Natural killer cell treated with Interleukin-12 subunit alpha and Interleukin-12 subunit beta and Interleukin-15 and Interleukin-18, amount 100 ng/mL, for 72 hours (primary cell): ENCODE measurements around the gene COASY. TPM values are rescaled to one million over a fixed set of nuclear protein-coding genes. Genes with fewer than 3 reads are reported as not detected.
A peak's percentile ranks its signal among the peaks of the same experiment; 100 is the strongest.
"Not testable (repeated sequence)": the region's sequence is repeated elsewhere in the genome, so short reads cannot be mapped to it uniquely, and the experiment has no call there.

Source experiments
- ATAC-seq, 2 donors: fragments of 150-1000 bp; cut with Tn5 transposase in 1 of 2; sonication (Bioruptor Pico), chemical (Tn5 transposase) in 1 of 2; 2 replicates each; pipeline ENCODE4 v1.10.0; 2021
- DNase-seq: peaks from one replicate; pipeline ENCODE4 v3.0.0; 2022; ENCODE audit warnings: low spot score
- H3K27ac Mint-ChIP-seq, 2 donors: 1 replicate in 1 of 2; 2 replicates in 1 of 2; pipeline ENCODE4 v1.8.0; 2022; ENCODE audit warnings: mixed read lengths in 2 of 2, mild to moderate bottlenecking in 1 of 2, moderate library complexity in 1 of 2
- H3K27me3 Mint-ChIP-seq, 2 donors: 1 replicate in 1 of 2; 2 replicates in 1 of 2; pipeline ENCODE4 v1.8.0; 2022; ENCODE audit warnings: mixed read lengths in 2 of 2
- H3K36me3 Mint-ChIP-seq: one replicate; pipeline ENCODE4 v1.8.0; 2022; ENCODE audit warnings: mixed read lengths
- H3K4me1 Mint-ChIP-seq, 2 donors: 1 replicate in 1 of 2; 2 replicates in 1 of 2; pipeline ENCODE4 v1.8.0; 2022; ENCODE audit warnings: low read depth in 2 of 2, mixed read lengths in 2 of 2, mild to moderate bottlenecking in 1 of 2
- H3K4me3 Mint-ChIP-seq: one replicate; pipeline ENCODE4 v1.8.0; 2022; ENCODE audit warnings: mixed read lengths
- H3K9me3 Mint-ChIP-seq: 2 replicates; pipeline ENCODE4 v1.8.0; 2022; ENCODE audit warnings: mixed read lengths
- total RNA-seq, 2 donors: library from RNA; stranded (reverse); gene quantifications; one replicate each; pipeline ENCODE4 v1.2.3, GENCODE V29; 2022

COASY gene
- total RNA-seq, 2 donors from 2014 or later = 83.4 to 126 TPM

GRCh38 chr17:42609182-42609813, 47.4 kb downstream of the COASY start, which contains the start of the genes RETREG3 and TUBG1:
RETREG3 (minus strand) TSS chr17:42609374; CDS start chr17:42609324, 50 bp downstream.
TUBG1 (plus strand) TSS chr17:42609683; CDS start chr17:42609738, 55 bp downstream.
- ATAC-seq = peak; percentile 94 to 98
- Mint-ChIP-seq H3K4me3 (peak within 1 kb of the TSS; percentile 100), H3K9me3 (no peaks in the 10 kb centered on the region), H3K4me1 (peaks cover 26 to 38% of the 10 kb centered on the region in 2 donors), H3K27ac (peak within 1 kb of the TSS; percentile 94 to 97), H3K27me3 (no peaks in the 10 kb centered on the region), H3K36me3 (peaks cover 5% of the 10 kb centered on the region)
- peak; percentile 99 for DNase-seq

- ATAC-seq = peak; percentile 1 to 24
- H3K36me3 Mint-ChIP-seq, H3K27me3 Mint-ChIP-seq, H3K9me3 Mint-ChIP-seq, DNase-seq: not testable (repeated sequence)
- Mint-ChIP-seq H3K27ac (peak overlapping the region; percentile 94 to 97), H3K4me3 (peak overlapping the region; percentile 100), H3K4me1 (peaks cover 22 to 31% of the 10 kb centered on the region in 2 donors)
Observed at GRCh38 chr17:42609814-42610801, 48.2 kb downstream of the COASY start.

DNA sequence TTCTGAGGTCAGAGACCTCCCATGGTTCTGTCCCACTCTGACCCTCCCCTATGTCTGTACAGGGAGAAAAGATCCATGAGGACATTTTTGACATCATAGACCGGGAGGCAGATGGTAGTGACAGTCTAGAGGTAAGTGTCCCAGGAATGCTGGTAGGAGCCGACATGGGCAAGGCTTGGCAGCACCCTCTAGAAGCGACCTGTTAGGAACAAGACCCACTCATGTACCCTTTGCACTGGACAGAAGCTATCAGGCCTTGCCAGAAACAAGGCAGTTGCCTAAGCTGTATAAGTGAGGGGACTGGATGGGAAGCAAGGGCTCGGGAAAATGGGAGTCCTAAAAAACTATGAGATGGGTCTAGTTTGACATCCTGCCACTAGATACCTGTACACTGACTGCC, 50.1 kb downstream of the COASY start:
- H3K9me3 Mint-ChIP-seq = no peaks in the 10 kb centered on the region
- H3K36me3 Mint-ChIP-seq = peaks cover 5% of the 10 kb centered on the region
- no peak overlapping the region for H3K4me3 Mint-ChIP-seq

DNA sequence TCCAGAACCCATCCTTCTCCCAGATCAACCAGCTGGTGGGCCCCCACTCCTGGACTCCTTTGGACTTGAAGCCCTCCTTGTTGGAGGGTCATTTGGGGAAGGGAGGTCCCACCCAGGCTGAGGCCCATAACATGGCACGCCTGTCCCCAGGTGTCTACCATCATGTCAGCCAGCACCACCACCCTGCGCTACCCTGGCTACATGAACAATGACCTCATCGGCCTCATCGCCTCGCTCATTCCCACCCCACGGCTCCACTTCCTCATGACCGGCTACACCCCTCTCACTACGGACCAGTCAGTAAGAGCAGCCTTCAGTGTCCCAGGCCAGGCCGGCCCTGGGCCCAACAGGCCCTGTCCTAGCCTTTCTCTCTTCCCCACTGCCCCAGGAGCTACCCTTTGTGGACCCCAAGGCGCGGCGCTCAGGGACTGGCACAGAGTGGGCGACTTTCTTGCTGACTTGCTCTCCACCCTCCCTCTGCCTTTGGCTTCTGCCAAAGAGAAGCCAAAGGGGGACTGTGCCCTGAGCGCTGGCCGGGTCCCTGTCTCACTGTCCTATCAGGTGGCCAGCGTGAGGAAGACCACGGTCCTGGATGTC, 51.8 kb downstream of the COASY start:
- Mint-ChIP-seq H3K27me3 (no peaks in the 10 kb centered on the region), H3K4me1 (peaks cover 10 to 11% of the 10 kb centered on the region in 2 donors), H3K36me3 (peaks cover under 1% of the 10 kb centered on the region), H3K9me3 (no peaks in the 10 kb centered on the region), H3K4me3 (no peak overlapping the region), H3K27ac (no peak overlapping the region)
- DNase-seq = no peak
- no peak for ATAC-seq

More for the DNA sequence above, 50.1 kb downstream of the COASY start:
- no peak for ATAC-seq
- Mint-ChIP-seq H3K27ac (no peak overlapping the region), H3K4me1 (peaks cover 12 to 15% of the 10 kb centered on the region in 2 donors), H3K27me3 (no peaks in the 10 kb centered on the region)
- DNase-seq = no peak

Other genes starting within 250 kb of the COASY start
- 100 to 1,000 TPM; 171 to 344 TPM for gene STAT3, start 173.7 kb upstream of the COASY start, total RNA-seq
- under 1 TPM in 1 of 2 donors, not detected in 1; 0.17 TPM for gene CAVIN1, start 138.9 kb upstream of the COASY start, total RNA-seq
- gene ATP6V0A1, start 103.3 kb upstream of the COASY start, total RNA-seq = 10 to 100 TPM in 1 of 2 donors, 1 to 10 TPM in 1; 6.7 to 13.9 TPM
- gene NAGLU, start 25.9 kb upstream of the COASY start, total RNA-seq = 10 to 100 TPM; 18.1 to 19.3 TPM
- gene HSD17B1, start 9.2 kb upstream of the COASY start, total RNA-seq = 1 to 10 TPM in 1 of 2 donors, under 1 TPM in 1; 0.71 to 1.6 TPM
- 10 to 100 TPM; 66.8 to 68.4 TPM for gene MLX, start 5.0 kb downstream of the COASY start, total RNA-seq
- gene PSMC3IP, start 15.6 kb downstream of the COASY start, total RNA-seq = 10 to 100 TPM; 20.7 to 41.3 TPM
- 10 to 100 TPM; 52.9 to 67.3 TPM for gene RETREG3, start 47.2 kb downstream of the COASY start, total RNA-seq
- gene TUBG1, start 47.5 kb downstream of the COASY start, total RNA-seq = 10 to 100 TPM; 59.1 to 99.4 TPM
- gene TUBG2, start 97.1 kb downstream of the COASY start, total RNA-seq = 1 to 10 TPM; 3.9 to 8.0 TPM
- under 1 TPM in 1 of 2 donors, not detected in 1; 0.73 TPM for gene PLEKHH3, start 114.8 kb downstream of the COASY start, total RNA-seq
- not detected for gene CCR10, start 119.7 kb downstream of the COASY start, total RNA-seq
- gene CNTNAP1, start 120.4 kb downstream of the COASY start, total RNA-seq = under 1 TPM; 0.17 to 0.39 TPM
- gene EZH1, start 182.9 kb downstream of the COASY start, total RNA-seq = 10 to 100 TPM; 32.2 to 33.5 TPM
- gene RAMP2, start 199.1 kb downstream of the COASY start, total RNA-seq = not detected
- 10 to 100 TPM; 57.5 to 61.7 TPM for gene VPS25, start 211.3 kb downstream of the COASY start, total RNA-seq
- under 1 TPM; 0.10 to 0.28 TPM for gene WNK4, start 218.5 kb downstream of the COASY start, total RNA-seq
- gene COA3, start 236.6 kb downstream of the COASY start, total RNA-seq = 10 to 100 TPM; 41.6 to 48.0 TPM
- not detected for gene CNTD1, start 236.7 kb downstream of the COASY start, total RNA-seq